NCI-H2029 treated with DMSO at 0.1 percent for 48 hours (cell line): ENCODE results near the gene KCNN2.
"Not testable (repeated sequence)": the region's sequence is repeated elsewhere in the genome, so short reads cannot be mapped to it uniquely, and the experiment has no call there.

Experiments
- DNase-seq: peaks from one replicate; lab custom pipeline; 2025; lab: John Stamatoyannopoulos, UW

KCNN2 gene

DNA sequence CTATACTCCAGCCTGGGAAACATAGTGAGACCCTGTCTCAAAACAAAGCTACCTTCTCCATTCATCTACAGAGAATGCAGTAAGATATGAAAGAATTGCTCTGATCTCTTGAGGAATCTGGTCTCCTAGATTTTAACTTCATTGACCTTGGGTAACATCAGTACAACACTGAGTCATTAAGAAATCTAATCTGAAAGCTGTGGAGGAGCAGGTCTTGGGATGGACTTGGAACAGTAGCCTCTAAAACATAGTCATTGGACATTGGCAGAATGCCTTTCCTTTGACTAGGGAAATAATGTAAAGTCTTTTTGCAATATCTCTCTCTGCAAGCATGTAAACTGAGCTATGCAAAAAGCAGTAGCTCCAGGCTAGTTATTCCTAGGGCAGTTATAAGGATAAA is 58.1 kb downstream of the KCNN2 start:
- DNase-seq, result no peak

DNA sequence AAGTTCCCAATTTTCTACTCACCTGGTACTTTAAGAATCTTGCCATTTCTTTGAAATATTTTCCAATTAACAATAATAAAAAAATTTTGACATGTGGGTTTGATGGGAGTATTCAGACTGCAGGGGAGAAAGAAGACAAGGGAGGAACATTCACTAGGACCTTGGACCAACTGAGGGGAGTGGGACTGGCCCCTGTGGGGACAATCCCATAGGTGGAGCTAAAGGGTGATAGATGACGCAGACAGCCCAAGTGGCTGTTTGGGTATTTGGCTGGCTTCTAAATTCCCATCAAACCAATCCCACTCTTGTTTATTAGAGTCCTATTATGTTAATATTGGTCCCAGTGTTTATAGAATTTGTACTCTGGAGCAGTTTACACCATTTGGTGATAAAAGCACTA is 65.3 kb downstream of the KCNN2 start:
- no peak for DNase-seq

DNA sequence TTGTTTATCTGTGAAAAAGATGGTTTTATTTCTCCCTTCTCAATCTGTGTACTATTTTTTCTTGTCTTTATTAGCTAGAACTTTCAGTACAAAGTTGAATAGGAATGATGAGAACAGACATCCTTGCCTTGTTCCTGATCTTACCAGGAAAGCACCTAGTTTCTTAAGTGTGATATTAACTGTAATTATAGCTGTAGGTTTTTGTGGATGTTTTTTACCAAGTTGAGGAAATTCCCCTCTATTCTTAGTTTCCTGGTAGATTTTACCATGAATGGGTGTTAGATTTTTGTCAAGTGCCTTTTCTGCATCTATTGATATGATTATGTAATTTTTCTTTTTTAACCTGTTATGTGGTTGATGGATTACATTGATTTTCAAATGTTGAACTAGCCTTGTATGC is 68.7 kb downstream of the KCNN2 start:
- DNase-seq, result no peak

DNA sequence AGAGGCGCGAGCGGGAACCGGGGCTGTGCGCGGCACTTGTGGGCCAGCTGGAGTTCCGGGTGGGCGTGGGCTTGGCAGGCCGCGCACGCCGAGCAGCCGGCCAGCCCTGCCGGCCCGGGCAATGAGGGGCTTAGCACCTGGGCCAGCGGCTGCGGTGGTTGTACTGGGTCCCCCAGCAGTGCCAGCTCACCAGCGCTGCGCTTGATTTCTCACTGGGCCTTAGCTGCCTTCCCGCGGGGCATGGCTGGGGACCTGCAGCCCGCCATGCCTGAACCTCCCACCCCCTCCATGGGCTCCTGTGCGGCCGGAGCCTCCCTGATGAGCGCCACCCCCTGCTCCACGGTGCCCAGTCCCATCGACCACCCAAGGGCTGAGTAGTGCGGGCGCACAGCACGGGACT is 70.8 kb downstream of the KCNN2 start:
- DNase-seq, result not testable (repeated sequence)

DNA sequence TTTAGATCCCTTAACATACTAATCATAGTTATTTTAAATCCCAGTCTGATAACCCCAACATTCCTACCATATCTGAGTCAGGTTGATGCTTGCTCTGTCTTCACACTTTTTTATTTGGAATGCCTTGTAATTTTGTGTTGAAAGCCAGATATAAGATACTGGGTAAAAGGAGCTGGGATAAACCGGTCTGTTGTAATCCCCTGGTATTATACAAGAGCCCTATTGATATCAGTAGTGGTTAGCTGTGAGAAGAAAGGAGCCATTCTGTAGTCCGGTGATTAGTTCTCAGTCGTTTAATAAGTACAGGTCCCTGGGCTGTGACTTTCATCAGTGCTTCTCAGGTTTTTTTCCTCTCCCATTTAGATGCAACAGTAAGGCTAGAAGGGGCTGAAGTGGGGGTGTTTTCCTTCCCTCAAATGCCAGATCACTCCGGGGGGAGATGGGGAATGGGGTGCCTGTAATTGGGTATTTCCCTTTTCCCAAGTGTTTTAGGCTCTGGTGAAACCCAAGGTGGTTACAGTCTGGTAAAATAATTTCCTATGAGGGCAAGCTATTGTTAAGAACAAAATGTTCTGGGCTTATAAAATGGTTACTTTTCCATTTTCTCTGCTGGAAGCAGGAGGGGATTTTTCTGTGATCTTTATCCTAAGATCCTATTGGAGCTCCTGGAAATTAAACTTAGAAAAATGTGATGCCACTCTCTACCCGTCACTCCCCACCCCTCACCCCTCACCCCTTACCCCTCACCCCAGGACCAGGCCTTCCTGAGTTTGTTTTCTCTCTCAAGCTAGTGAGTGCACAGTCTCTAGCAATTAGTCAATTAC is 72.7 kb downstream of the KCNN2 start:
- no peak for DNase-seq

DNA sequence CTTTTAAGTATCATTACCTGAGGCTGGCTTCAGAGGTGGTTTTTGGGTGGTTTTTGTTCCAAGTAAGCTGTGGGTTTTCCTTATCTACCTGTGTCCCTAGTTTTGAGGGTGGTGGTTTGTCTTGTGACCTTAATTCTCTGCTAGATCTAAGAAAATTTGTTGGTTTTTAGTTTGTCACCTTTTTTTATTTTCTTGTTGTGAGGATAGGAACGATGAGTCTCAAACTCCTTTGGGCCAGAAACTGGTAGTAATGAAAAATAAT is 73.3 kb downstream of the KCNN2 start:
- DNase-seq, result no peak

DNA sequence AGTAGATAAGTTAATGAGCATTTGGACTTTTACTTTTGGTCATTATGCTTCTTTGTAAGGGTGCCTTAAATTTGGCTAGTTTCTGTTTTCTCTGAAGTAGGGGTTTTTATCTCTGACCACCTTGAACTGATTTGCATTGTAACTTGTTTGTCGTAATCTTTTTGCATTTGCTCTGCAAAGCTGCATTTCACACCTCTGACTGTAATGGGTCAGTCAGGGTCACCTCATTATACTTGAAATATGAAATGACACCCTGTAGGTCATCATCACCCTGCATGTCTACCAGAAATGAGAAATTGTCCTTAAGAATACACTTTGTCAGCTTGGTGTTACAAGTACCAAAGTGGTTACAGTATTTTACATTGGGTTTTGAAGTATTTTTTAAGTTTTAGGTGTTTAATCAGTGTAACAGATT is 74.0 kb downstream of the KCNN2 start:
- DNase-seq, result no peak

DNA sequence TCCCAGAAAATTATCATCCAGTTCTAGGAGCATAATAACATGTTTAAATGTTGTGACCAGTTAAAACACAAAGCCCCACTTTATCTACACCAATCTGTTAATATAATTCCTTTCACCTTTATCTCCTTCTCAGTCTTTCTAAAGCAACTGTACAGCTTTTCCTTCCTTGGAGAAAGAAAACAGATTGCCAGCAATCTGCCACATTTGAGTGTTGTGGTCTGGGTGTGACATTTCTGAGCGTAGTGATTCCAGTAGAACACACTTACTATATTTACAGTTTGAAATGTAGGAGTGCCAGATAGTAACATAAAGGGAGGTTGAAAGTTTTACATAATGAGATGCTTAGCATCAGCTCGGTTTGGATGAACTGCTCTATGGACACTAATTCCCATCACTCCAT is 76.1 kb downstream of the KCNN2 start:
- no peak for DNase-seq

DNA sequence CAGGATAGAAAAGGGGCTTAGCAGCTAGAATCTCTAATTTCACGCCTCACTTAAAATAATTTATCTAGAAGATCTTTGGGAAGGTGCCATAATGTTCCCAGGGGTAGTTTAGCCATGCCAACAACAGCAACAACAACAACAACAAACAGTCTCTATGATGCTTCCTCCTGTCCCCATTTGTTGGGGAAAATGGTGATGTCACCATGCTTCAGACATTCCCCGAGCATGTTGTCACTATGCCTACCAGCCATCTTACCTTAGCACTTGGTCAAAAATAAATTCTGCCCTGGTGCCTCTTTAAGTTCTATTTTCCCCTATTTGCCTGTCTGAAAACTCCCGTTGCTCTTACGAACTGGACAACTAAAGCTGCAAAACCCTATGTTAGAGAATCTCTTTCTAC is 76.6 kb downstream of the KCNN2 start:
- no peak for DNase-seq

DNA sequence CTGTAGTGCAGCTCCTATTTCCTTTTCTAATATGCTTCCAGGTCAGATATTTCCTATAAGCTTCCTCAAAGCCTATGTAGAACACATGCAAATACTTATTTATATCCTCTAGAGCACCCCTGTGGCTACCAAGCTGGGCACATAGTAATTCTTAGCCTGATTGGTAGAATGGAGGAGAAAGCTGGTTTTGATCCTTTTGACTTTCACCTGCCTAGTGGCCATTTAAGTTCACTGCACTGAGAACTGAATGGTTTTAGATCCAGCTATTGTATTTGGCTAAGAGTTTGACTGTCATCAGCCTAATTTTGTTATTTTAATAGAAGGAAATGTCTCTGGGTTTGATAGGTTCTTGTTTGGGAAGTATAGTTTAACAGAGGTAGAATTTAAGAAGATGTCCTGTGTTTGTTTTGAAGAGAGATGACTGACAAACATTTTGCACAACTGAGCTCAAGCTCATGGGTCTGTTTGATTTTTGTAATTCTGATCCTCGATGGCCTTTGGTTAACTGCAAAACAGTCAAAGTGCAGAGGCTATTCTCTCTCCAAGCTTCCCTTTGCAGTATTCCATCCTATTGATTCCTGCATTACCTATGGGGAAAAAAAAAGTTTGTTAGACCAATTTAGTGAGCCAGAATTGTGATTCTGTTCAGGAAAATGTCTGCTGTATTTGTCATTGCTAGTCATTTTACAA is 85.4 kb downstream of the KCNN2 start:
- DNase-seq, result no peak

DNA sequence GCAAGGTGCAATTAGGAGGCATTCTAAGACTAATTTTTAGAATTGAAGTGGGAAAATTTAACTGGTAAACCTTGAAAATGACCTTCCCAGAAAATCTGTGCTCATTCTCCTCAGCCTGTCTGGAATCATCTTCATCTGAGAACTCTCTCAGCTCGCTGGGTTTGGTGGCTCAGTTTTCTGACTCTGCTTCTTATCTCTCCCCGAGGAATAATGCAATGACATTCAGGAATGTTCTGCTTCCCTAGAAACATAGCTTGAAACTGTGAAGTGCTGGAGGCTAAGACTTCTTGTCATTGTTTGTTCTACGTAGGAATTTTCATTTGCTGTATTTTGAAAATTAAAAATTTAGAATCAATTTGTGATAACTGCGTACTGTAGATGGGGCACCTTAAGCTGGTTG is 86.6 kb downstream of the KCNN2 start:
- no peak for DNase-seq

DNA sequence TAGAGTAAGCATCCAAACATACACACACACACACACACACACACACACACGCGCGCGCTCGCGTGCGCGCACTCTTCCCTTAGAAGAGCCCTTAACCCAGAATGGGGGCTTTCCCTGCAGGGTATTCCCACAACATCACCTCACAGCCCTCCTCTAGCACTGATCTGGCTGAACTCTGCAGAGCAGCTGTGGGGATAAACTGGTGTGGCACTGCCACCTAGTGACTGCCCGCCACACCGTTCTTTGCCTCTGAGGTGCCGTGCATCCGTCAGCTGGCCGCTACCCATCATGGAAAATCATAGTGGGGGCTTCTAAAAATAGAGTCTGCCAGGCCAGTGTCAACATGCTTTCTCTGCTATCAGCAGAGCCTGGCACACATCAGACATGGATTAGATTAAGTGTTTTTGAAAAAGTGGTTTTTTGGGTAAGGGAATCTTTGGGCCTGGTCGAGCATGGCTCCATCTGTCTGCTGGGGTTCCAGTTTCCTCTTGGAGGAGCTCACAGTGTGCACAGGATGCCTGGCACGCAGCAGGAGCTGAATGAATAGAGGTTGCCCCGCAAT is 88.1 kb downstream of the KCNN2 start:
- no peak for DNase-seq

DNA sequence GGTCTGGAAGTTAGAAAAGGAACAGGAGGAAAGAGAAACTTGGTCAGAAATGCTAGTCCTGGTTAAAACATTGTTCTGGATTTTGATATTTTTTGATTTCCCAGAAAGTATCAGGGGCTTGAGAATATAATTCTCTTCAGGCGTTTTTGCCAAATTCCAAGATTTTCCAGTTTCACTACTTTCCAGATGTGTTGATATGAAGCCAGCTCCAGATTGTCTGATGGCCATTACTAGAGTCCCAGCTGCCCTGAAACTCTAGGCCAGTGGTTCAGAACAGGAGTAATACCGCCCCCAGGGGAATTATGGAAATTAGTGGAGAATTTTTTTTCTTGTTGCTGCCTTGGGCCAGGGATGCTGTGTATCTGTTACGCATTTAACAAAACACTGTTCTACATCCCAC is 88.6 kb downstream of the KCNN2 start:
- no peak for DNase-seq

DNA sequence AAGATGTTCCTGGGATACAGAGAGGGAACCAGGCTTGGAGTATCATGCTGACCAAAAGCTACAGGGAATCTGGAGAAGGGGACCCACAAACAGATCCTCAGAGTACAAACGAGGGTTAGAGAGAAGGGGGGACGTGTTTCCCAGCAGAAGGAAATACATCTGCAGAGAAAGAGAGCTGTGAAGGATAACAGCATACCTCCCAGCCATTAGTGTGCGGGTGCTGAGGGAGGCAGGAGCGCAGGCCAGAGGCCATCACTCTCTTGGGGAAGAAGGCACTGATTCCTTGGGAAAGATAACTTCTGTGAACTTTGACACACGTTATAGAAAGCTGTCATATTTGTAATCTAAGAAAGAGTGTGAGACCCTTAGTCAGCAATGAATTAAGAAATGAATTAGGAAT is 96.9 kb downstream of the KCNN2 start:
- no peak for DNase-seq

DNA sequence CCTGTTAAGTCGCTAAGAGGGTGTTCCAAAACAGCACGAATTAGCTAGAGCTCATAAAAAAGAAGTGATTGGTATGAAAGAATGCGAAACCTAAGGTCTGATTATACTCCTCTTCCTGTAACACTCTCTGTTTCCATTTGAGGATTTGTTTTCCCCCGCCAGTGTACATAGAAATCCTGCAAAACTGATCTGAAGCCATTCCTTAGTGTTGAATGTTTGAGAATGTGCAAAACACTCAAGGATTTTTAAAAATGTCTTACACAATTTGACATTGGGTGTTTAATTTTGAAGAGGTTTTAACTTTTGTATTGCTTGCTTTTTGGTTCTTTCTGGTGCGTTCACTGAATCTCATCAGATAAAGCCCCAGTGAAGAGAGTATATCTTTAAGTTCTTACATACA is 105.3 kb downstream of the KCNN2 start:
- DNase-seq, result no peak

DNA sequence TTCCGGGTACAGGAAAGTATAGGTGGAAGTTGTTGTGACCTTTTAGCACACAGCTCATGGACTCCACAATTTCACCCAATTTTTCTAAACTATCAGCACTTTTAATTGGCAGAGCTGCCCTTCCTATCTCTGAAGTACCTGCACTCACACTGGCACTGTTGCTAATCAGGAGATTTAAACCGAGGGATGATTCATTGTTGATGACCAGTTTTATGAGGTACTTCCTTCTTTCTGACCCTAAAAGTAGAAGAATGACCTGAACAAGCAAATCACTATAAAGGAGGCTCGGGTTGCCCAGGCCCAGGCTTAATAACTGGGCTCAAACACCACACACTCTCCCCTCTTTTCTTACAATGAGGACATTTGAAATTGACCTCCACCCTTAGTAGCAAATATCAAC is 105.9 kb downstream of the KCNN2 start:
- DNase-seq, result no peak

DNA sequence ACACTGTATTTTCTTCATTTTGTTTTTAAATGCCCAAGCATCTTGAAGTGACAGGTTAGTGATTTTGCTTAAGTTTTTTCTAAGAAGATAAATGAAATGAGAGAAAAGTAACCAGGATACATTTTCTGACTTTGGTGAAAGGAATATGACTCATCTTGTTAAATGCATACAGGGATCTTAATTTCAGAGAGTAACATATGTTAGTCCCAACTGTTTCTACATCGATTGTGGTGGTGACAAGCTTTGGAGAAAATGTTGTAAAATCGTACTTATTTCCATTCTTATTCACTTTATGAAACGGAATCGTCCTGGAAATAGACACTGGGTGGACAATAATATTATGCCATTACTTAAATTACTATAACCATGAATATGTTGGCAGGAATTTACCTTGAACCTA is 107.5 kb downstream of the KCNN2 start:
- DNase-seq, result no peak

DNA sequence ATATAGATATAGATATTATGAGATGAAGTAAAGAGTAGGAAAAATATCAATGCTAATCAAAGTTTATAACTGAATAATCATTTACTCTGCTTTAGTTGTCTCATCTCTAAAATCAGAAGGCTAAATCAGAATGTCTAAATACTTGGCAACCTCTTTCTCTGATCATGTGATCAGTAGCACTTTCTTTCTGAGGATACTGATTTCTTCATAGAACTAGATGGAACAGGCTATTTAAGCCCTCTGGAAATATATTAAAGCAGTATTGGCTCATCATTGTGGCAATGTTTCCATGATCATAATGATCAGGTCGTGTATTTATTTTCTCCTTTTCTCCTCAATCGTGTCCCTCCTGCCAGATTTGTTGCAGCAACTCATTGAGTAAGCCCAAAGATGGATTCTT is 109.7 kb downstream of the KCNN2 start:
- no peak for DNase-seq

DNA sequence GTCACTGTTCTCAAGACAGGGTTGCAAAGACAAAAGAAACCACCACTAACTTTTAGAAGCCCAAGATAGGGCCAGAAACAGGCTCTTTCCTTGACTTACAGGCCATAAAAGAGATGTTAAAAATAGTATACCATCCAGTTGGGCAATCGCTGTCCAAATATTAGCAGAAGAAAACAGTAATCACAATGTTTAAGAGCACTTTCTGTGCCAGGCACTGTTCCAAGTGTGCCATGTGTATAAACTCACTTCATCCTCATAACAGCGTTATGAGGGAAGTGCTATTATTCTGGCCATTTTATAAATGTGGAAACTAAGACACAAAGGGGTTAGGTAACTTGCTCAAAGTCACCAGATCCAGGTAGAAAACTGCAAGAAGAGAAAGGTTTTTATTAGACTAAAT is 111.7 kb downstream of the KCNN2 start:
- DNase-seq, result no peak

DNA sequence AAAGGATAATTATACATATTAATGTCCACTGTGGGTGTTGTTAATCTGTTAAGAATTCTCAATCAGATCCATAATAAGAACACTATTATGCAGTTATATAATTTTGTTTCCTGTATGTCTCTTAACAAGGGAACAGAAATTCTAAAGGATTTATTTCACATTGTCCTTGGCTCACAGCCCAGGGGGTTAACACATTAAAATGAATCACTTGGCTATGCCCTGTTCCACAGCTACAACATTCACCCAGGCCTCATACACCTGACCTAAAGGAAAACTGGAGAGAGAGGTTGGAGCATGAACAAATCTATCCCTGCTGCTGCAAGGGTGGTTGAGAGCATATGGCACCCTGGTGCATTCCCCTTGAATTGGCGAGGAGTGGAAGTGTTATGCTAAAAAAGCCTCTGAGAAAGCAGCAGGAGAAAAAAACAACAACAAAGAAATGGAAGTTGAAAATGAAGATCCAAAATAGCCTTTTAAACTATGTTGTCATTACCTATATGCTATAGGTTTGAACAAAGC is 116.0 kb downstream of the KCNN2 start:
- no peak for DNase-seq

DNA sequence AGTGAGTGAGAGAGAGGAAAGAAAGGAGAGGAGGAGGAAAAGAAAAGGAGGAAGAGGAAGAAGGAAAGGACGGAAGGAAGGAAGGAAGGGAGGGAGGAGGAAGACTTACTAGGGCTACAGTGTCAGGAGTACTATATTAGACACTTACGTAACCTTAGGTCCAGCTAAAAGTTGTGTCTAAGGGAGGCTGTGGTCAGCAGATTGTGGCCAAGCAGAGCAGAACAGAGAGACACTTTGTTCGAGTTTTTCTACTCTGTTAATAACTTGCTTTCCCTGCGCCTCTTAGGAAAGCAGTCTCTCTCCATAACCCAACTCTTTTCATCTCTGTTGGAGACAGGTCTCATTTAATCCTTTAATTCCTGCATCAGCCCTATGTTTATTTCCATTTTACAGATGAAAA is 138.9 kb downstream of the KCNN2 start:
- no peak for DNase-seq

DNA sequence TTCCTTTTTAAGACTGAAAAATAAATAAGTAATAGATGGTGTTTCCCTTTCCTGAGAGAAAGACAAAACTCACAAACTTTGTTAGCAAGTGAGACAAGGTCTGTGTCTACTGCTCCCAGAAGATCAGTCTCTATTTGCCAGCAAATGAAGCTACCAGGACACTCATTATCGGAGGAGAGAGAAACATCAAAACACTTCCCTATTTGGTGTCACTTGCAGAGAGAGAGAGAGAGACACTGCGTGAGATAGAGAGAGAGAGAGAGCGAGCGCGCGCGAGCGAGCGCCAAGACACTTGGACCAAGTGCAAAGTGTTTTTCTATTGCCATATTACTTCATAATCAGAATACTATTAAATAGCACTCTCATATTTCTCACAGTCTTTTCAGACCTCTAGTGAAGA is 142.7 kb downstream of the KCNN2 start:
- DNase-seq, result no peak

DNA sequence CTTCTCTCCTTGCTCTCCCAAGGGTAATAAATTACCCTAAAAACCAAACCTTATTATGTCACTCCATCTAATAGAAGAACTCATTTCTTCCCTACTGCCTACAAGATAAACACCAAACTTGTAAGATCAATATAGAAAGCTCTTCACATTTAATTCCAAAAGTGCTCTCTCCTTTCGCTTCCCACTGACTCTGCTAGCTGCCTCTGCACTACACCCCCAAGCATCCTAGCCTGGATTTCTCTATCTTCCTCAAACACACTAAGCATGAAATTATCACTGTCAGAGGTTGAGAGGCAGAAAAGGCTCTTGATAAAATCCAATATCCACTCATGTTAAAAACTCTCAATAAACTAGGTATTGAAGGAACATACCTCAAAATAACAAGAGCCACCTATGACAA is 162.4 kb downstream of the KCNN2 start:
- no peak for DNase-seq

DNA sequence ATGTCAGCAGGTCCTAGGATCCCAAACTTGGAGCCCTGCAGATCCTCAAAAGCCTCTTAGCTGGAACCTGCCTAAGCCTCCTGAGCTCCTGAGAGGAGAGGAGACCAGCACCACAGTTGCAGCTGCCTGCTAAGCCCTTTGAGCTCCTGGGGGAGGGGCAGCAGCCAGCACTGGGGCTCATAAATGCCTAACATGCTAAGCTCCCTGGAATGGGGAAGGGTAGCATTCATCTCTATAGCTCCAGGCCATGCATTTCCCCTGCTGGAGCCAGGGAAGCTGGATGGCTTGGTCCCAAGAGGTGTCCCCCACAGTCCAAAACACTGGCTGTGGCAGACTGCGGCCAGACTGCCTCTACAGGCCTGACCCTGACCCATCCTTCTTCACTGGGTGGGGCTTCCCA is 182.7 kb downstream of the KCNN2 start:
- no peak for DNase-seq
